Measurements from ENCODE around the gene ACKR2. TPM values are rescaled to one million over a fixed set of nuclear protein-coding genes. Genes with fewer than 3 reads are reported as not detected.

Gene ACKR2
- total RNA-seq, 4 donors from 2014 or later: 1.4 to 9.2 (median 5.2) TPM

DNA sequence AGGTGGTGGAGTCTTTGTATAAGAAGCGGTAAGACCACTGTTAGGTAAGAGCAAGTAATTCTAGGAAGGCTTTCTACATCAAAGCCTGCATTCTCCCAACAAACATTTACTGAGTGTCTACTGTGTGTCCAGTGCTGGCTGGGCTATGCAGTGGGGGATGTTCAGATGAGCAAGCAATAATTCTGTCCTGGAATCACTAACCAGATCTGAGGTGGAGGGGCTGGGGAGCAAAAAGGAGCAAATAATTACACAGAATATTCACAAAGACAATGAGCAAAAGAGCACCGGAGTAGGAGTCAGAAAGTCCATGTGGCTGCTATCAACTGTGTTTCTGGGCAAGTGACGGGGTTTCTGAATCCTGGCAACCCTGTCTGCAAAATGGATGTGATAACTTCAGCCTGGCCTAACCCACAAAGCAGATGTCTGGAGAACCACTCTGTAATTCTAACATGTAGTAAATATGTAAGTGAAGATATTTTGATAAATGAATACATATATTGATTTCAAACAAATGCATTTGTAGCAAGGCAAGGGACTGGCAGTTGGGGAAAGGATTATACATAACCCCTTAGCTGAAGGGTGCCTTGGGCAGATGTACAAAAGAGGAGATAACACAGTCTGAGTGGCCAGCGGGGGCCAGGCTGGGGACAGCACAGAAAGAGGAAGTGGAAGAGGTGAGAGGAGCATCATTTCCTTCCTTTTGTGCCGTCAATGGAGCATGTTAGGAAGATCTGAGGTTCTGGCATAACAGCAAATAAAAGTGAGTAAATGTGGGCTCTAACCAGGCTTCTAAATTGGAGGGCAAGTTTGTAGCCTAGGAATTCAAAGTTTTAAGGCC is 37.7 kb downstream of the ACKR2 start:
- intact Hi-C loops (cut with DNase I; ENCODE audit: low total_unique reads) (no loop called here), in situ Hi-C loops (cut with MboI; ENCODE audit: low pct_ligation_motif_present in 1 of 4, low pct_unique_long_range_greater_than_20kb in 1 of 4, low sequenced_read_pairs in 3 of 4) (no loop called here)
- WGBS, 2 donors (ENCODE audit: low coverage in 1 of 2): 52 to 63% methylated on average over 4 to 5 of the region's 5 CpGs
- TF ChIP-seq, protein P1, sequence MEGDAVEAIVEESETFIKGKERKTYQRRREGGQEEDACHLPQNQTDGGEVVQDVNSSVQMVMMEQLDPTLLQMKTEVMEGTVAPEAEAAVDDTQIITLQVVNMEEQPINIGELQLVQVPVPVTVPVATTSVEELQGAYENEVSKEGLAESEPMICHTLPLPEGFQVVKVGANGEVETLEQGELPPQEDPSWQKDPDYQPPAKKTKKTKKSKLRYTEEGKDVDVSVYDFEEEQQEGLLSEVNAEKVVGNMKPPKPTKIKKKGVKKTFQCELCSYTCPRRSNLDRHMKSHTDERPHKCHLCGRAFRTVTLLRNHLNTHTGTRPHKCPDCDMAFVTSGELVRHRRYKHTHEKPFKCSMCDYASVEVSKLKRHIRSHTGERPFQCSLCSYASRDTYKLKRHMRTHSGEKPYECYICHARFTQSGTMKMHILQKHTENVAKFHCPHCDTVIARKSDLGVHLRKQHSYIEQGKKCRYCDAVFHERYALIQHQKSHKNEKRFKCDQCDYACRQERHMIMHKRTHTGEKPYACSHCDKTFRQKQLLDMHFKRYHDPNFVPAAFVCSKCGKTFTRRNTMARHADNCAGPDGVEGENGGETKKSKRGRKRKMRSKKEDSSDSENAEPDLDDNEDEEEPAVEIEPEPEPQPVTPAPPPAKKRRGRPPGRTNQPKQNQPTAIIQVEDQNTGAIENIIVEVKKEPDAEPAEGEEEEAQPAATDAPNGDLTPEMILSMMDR (IDR thresholded peaks at IDR 0.05): no peak
- TF ChIP-seq POLR2AphosphoS5 (IDR thresholded peaks at IDR 0.05) (no peak), POLR2A (IDR thresholded peaks at IDR 0.05) (no peak), EP300 (IDR thresholded peaks at IDR 0.05; ENCODE audit: low read depth) (no peak)
- no peaks in the 10 kb centered on the region for H3K9me3 ChIP-seq
- H3K27ac ChIP-seq: peak overlapping the region in 3 of 4 donors; percentile 1 to 46 (median 46)
- peak; percentile 26 for DNase-seq
- no peaks in the 10 kb centered on the region for H3K27me3 ChIP-seq
- peaks cover 0 to 24% (median 8%) of the 10 kb centered on the region in 4 donors for H3K4me1 ChIP-seq
- no peaks in the 10 kb centered on the region for H3K36me3 ChIP-seq
- H3K4me3 ChIP-seq: no peak overlapping the region

DNA sequence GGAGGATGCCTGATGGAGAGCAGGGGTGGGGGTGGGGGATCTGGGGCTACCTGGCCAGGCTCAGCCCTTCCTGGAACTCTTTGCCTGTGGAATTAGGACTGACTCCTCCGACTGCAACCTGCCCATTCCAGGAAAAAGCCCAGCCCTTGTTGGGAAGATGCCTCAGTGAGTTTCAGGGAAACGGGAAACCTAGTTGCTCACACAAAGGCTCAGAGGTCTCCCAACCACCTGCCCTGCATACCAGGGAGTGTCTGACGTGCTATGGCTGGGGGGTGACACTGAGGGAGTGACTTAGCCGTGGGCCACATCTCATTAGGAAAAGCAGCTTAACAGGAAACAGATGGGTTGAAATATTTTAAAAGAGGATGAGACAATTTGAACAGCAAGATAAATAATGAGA is 38.5 kb downstream of the ACKR2 start:
- peaks cover 0 to 24% (median 8%) of the 10 kb centered on the region in 4 donors for H3K4me1 ChIP-seq
- no peaks in the 10 kb centered on the region for H3K27me3 ChIP-seq
- H3K9me3 ChIP-seq: no peaks in the 10 kb centered on the region
- 53 to 64% methylated on average over 3 to 4 of the region's 4 CpGs for WGBS, 2 donors (ENCODE audit: low coverage in 1 of 2)
- no peaks in the 10 kb centered on the region for H3K36me3 ChIP-seq
- H3K27ac ChIP-seq: peak overlapping the region in 1 of 4 donors; percentile 46
- H3K4me3 ChIP-seq: no peak overlapping the region
- intact Hi-C loops (cut with DNase I; ENCODE audit: low total_unique reads): no loop called here
- no peak for DNase-seq
- no peak for TF ChIP-seq EP300 (IDR thresholded peaks at IDR 0.05; ENCODE audit: low read depth)
- TF ChIP-seq, protein P1 (IDR thresholded peaks at IDR 0.05): no peak
- no peak for TF ChIP-seq POLR2A (IDR thresholded peaks at IDR 0.05)
- TF ChIP-seq POLR2AphosphoS5 (IDR thresholded peaks at IDR 0.05): no peak
- in situ Hi-C loops (cut with MboI; ENCODE audit: low pct_ligation_motif_present in 1 of 4, low pct_unique_long_range_greater_than_20kb in 1 of 4, low sequenced_read_pairs in 3 of 4): no loop called here

DNA sequence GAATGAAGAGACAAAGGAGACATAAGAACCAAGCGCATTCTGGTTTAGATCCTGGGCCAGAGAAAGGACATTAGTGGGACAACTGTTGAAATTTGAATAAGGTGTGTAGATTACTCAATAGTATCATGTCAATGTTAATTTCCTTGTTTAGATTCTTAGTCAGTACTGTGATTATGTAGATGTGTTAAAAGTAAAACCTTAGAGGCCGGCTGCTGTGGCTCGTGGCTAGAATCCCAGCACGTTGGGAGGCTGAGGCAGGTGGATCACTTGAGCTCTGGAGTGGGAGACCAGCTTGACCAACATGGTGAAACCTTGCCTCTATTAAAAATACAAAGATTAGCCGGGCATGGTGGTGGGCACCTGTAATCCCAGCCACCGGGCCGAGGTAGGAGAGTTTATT is 39.8 kb downstream of the ACKR2 start:
- H3K4me1 ChIP-seq: peaks cover 0 to 15% (median 8%) of the 10 kb centered on the region in 4 donors
- intact Hi-C loops (cut with DNase I; ENCODE audit: low total_unique reads) (no loop called here), in situ Hi-C loops (cut with MboI; ENCODE audit: low pct_ligation_motif_present in 1 of 4, low pct_unique_long_range_greater_than_20kb in 1 of 4, low sequenced_read_pairs in 3 of 4) (no loop called here)
- no peak overlapping the region for H3K27ac ChIP-seq
- DNase-seq: no peak
- WGBS, 2 donors (ENCODE audit: low coverage in 1 of 2): 90 to 93% methylated on average over 3 to 7 of the region's 7 CpGs
- H3K9me3 ChIP-seq: no peaks in the 10 kb centered on the region
- no peaks in the 10 kb centered on the region for H3K36me3 ChIP-seq
- TF ChIP-seq POLR2AphosphoS5 (IDR thresholded peaks at IDR 0.05): no peak
- no peak for TF ChIP-seq EP300 (IDR thresholded peaks at IDR 0.05; ENCODE audit: low read depth)
- H3K27me3 ChIP-seq: no peaks in the 10 kb centered on the region
- H3K4me3 ChIP-seq: no peak overlapping the region

DNA sequence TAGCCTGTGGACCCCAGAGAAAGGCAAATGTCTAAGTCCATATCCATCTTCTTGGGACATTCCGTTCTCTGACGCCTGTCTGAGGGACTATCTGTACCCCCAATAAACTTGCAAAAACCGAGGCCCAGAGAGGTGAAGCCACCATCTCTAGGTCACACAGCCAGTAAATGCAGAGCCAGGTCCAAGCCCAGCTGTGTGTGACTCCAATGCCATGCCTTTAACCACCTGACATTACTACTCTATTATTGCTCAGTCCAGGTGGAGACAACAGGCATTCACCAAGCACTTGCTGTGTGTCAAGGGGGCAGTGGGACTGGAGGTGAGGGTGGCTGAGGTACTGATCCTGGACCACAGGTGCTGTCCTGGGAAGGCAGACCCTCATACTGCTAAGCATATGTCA is 41.0 kb downstream of the ACKR2 start:
- intact Hi-C loops (cut with DNase I; ENCODE audit: low total_unique reads): no loop called here
- no peak for TF ChIP-seq POLR2A (IDR thresholded peaks at IDR 0.05)
- TF ChIP-seq, protein P1 (IDR thresholded peaks at IDR 0.05): no peak
- TF ChIP-seq POLR2AphosphoS5 (IDR thresholded peaks at IDR 0.05): no peak
- TF ChIP-seq EP300 (IDR thresholded peaks at IDR 0.05; ENCODE audit: low read depth): no peak

More for the DNA sequence above, 41.0 kb downstream of the ACKR2 start:
- no peak for DNase-seq
- no peak overlapping the region for H3K4me3 ChIP-seq
- H3K27me3 ChIP-seq: no peaks in the 10 kb centered on the region
- in situ Hi-C loops (cut with MboI; ENCODE audit: low pct_ligation_motif_present in 1 of 4, low pct_unique_long_range_greater_than_20kb in 1 of 4, low sequenced_read_pairs in 3 of 4): no loop called here
- H3K4me1 ChIP-seq: peaks cover 0 to 15% (median 8%) of the 10 kb centered on the region in 4 donors
- no peak overlapping the region for H3K27ac ChIP-seq
- H3K36me3 ChIP-seq: no peaks in the 10 kb centered on the region
- H3K9me3 ChIP-seq: no peaks in the 10 kb centered on the region
- 67 to 80% methylated on average over 1 to 3 of the region's 3 CpGs for WGBS, 2 donors (ENCODE audit: low coverage in 1 of 2)

Measured in transverse colon (tissue), 4 donors.